Suprapubic skin (tissue), 3 donors: ENCODE measurements around the gene BCL2L1.

Experiments used
- CTCF ChIP-seq, 2 donors: fragments of 200-600 bp in 1 of 2; fragments of 450-650 bp in 1 of 2; sonication (generic) in 1 of 2; IDR thresholded peaks; one replicate each; pipeline ENCODE4 v1.5.1; 2016 to 2019; ENCODE audit warnings: antibody characterized with exemption in 2 of 2, mild to moderate bottlenecking in 1 of 2, moderate library complexity in 1 of 2
- EP300 ChIP-seq: sonication (generic); formaldehyde crosslinking; IDR thresholded peaks from one replicate; pipeline ENCODE4 v1.6.1; 2017; ENCODE audit warnings: antibody characterized with exemption
- POLR2A ChIP-seq, 2 donors: fragments of 450-650 bp; IDR thresholded peaks; one replicate each; pipeline ENCODE4 v1.6.1; 2017; ENCODE audit warnings: antibody characterized with exemption in 2 of 2, mild to moderate bottlenecking in 2 of 2, moderate library complexity in 2 of 2

GRCh38 chr20:31693402-31693801 lies 29.3 kb downstream of the BCL2L1 start:
- TF ChIP-seq CTCF (IDR thresholded peaks at IDR 0.05) (no peak), POLR2A (IDR thresholded peaks at IDR 0.05) (no peak), EP300 (no peak)
